GM12878 (cell line): Measurements from ENCODE around the gene KRTAP9-4.

Source experiments
- CHD2 ChIP-seq: IDR thresholded peaks from 2 replicates; pipeline ENCODE4 v1.6.1; 2011; ENCODE audit warnings: low read depth, low read length, improper control_type of control experiment, borderline replicate concordance
- CTCF ChIP-seq, 3 experiments: IDR thresholded peaks in 2 of 3; conservative IDR thresholded peaks in 1 of 3; 2 replicates each; pipeline ENCODE4 v1.5.1; 2011; ENCODE audit warnings: low read depth in 3 of 3, low read length in 3 of 3, mild to moderate bottlenecking in 3 of 3, control low read depth in 2 of 3, moderate library complexity in 2 of 3, inconsistent platforms in 1 of 3, mixed read lengths in 1 of 3; ENCODE audit not compliant: control insufficient read depth in 2 of 3, insufficient read depth in 1 of 3; ENCODE audit errors: extremely low read depth in 1 of 3
- EED ChIP-seq: sonication (generic); IDR thresholded peaks from 2 replicates; pipeline ENCODE4 v1.6.1; 2016; ENCODE audit warnings: antibody characterized with exemption, low read depth
- EZH2 ChIP-seq: IDR thresholded peaks from 2 replicates; pipeline ENCODE4 v1.6.1; 2012; ENCODE audit warnings: low read depth, mild to moderate bottlenecking, control low read depth, inconsistent platforms, low read length, borderline replicate concordance; ENCODE audit not compliant: control insufficient read depth
- JUNB ChIP-seq: IDR thresholded peaks from 2 replicates; pipeline ENCODE4 v1.6.1; 2016; ENCODE audit warnings: antibody characterized with exemption, mild to moderate bottlenecking
- JUND ChIP-seq: IDR thresholded peaks from 2 replicates; pipeline ENCODE4 v1.6.1; 2012; ENCODE audit warnings: low read depth, mild to moderate bottlenecking, low read length, improper control_type of control experiment, moderate library complexity
- POLR2A ChIP-seq: IDR thresholded peaks from 2 replicates; pipeline ENCODE4 v1.6.1; 2011; ENCODE audit warnings: low read depth, mild to moderate bottlenecking, low read length
- POLR2AphosphoS5 ChIP-seq: IDR thresholded peaks from 2 replicates; pipeline ENCODE4 v1.6.1; 2011; ENCODE audit warnings: mild to moderate bottlenecking, low read length, inconsistent platforms

DNA sequence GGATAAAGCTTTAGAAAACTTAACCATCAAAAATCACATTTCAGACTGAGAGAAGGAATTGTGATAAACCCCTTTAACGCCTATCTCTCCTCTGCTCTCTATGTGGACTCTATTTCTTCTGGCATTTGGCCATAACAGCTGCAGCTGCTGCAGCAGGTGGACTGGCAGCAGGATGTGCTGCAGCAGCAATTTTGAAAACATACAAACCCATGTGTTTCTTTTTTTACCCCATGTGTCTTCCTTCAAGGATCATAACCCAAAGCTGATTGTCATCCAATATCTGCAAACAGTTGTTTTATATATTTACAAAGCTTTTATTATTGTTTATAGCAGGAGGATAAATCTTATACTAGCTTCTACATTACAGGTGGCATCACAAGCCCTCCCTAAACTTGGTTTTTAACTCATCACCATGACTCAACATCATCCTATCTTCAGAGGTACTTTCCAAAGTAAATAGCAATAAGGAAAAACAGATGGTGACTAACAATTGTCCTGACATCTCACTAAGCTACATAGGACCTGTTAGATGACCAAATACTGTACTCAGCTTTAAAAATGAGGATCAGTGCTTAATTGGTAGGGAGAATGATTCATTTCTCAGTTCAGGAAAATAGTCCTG is 37.5 kb upstream of the KRTAP9-4 start:
- TF ChIP-seq EED (no peak), CTCF (IDR thresholded peaks at IDR 0.05 in 2 of 3, conservative IDR thresholded peaks at IDR 0.05 in 1 of 3; ENCODE audit: control insufficient read depth in 2 of 3, extremely low read depth in 1 of 3, insufficient read depth in 1 of 3, low read depth in 3 of 3, low read length in 3 of 3) (no peak), POLR2AphosphoS5 (no peak), JUND (no peak), JUNB (no peak), POLR2A (no peak), EZH2 (no peak), CHD2 (no peak)
